GM23248 (cell line): ENCODE data around the gene EFCAB8.

Experiments
- EZH2 ChIP-seq: fragments of 200-600 bp; sonication (generic); IDR thresholded peaks from 2 replicates; pipeline ENCODE4 v1.6.1; 2018; ENCODE audit warnings: antibody characterized with exemption, mild to moderate bottlenecking; ENCODE audit not compliant: insufficient read depth, poor library complexity, severe bottlenecking
- EZH2phosphoT487 ChIP-seq: fragments of 200-600 bp; sonication (generic); IDR thresholded peaks from 2 replicates; pipeline ENCODE4 v1.6.1; 2018; ENCODE audit warnings: antibody characterized with exemption, moderate library complexity, mild to moderate bottlenecking, low read depth; ENCODE audit not compliant: insufficient read depth

DNA sequence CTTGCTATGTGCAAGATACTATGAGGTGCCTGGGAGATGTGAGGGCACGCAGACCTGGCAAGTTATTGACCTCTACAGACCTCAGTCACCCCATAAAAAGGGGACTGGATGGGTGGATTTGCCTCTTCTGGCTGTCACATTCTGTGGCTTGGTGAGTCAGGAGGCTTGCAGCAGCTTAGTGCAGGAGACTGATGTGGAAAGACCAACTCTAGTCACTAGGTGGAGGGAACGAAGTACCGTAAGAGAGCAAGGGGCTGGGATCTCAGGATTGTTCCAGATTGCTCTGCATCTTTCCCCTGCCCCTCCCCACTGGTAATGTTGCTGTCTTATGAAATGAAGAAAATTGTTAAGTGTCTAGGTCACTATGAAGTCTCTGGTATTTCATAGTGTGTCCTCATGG, 35.6 kb upstream of the EFCAB8 start:
- TF ChIP-seq EZH2phosphoT487 (no peak), EZH2 (no peak)
